ENCODE results near the gene EMC9.

EMC9 gene

DNA sequence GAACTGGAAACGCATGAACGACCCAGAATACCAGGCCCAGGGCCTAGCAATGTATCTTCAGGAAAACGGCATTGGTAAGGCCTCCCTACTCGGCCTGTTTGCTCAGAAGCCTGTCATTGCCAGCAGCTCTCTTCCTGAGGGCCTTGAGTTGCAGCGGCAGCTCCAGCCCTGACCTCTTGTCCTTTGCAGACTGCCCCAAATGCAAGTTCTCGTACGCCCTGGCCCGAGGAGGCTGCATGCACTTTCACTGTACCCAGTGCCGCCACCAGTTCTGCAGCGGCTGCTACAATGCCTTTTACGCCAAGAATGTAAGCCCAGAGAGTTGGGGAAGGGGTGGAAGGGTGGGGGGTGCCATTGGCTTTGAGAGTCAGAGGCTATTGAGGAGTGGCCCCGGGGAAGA, 15.9 kb upstream of the EMC9 start:
- no peak for DNase-seq (ENCODE audit: low read depth, low spot score)

DNA sequence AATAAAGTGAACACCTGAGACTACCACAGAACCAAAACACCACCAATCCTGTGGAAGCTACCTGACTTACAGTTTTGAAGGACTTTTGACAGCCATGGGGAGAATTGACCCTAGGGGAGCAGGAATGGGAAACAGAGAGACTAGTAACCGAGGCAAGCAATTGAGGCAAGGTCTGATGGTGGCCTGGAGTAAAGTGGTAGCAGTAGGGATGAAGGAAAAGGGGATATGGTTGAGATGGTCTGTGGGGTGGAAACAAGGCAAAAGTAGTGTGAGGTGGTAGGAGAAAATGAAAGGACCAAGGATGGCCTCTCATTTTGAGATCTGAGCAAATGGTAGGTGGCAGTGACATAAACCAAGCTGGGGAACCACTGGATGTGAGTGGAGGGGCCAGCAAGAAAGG, 15.4 kb upstream of the EMC9 start:
- no peak for DNase-seq (ENCODE audit: low read depth, low spot score)
- in situ Hi-C loops (cut with HindIII; ENCODE audit: low sequenced_read_pairs) = no loop called here
- no peak overlapping the region for H3K4me3 ChIP-seq (ENCODE audit: low read depth, low read length)
- TF ChIP-seq, protein P1, sequence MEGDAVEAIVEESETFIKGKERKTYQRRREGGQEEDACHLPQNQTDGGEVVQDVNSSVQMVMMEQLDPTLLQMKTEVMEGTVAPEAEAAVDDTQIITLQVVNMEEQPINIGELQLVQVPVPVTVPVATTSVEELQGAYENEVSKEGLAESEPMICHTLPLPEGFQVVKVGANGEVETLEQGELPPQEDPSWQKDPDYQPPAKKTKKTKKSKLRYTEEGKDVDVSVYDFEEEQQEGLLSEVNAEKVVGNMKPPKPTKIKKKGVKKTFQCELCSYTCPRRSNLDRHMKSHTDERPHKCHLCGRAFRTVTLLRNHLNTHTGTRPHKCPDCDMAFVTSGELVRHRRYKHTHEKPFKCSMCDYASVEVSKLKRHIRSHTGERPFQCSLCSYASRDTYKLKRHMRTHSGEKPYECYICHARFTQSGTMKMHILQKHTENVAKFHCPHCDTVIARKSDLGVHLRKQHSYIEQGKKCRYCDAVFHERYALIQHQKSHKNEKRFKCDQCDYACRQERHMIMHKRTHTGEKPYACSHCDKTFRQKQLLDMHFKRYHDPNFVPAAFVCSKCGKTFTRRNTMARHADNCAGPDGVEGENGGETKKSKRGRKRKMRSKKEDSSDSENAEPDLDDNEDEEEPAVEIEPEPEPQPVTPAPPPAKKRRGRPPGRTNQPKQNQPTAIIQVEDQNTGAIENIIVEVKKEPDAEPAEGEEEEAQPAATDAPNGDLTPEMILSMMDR (IDR thresholded peaks at IDR 0.05; ENCODE audit: low read depth, low read length) = no peak

More for the DNA sequence above, 15.9 kb upstream of the EMC9 start:
- in situ Hi-C loops (cut with HindIII; ENCODE audit: low sequenced_read_pairs) = no loop called here
- H3K4me3 ChIP-seq (ENCODE audit: low read depth, low read length) = no peak overlapping the region
- TF ChIP-seq, protein P1 (IDR thresholded peaks at IDR 0.05; ENCODE audit: low read depth, low read length) = no peak

GRCh38 chr14:24155100-24155499, 13.7 kb upstream of the EMC9 start:
- TF ChIP-seq, protein P1 (IDR thresholded peaks at IDR 0.05; ENCODE audit: low read depth, low read length) = no peak
- H3K4me3 ChIP-seq (ENCODE audit: low read depth, low read length) = no peak overlapping the region
- no peak for DNase-seq (ENCODE audit: low read depth, low spot score)
- in situ Hi-C loops (cut with HindIII; ENCODE audit: low sequenced_read_pairs) = no loop called here

DNA sequence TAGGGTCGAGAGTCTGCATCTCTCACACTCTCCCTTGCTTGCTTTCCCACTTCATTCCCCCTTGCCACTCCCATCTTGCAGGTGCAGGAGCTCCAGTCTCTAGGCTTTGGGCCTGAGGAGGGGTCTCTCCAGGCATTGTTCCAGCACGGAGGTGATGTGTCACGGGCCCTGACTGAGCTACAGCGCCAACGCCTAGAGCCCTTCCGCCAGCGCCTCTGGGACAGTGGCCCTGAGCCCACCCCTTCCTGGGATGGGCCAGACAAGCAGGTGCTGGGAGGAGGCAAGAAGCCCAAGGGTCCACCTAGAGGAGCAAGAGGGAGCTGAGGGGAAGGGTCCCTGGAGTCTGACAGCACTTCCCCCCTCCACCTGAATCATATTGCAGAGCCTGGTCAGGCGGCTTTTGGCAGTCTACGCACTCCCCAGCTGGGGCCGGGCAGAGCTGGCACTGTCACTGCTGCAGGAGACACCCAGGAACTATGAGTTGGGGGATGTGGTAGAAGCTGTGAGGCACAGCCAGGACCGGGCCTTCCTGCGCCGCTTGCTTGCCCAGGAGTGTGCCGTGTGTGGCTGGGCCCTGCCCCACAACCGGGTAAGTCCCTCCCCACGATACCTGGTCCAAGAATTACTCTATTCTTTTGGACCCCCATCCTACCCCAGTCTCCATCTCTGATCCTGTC, 10.2 kb upstream of the EMC9 start:
- TF ChIP-seq, protein P1 (IDR thresholded peaks at IDR 0.05; ENCODE audit: low read depth, low read length) = no peak
- no peak overlapping the region for H3K4me3 ChIP-seq (ENCODE audit: low read depth, low read length)
- in situ Hi-C loops (cut with HindIII; ENCODE audit: low sequenced_read_pairs) = no loop called here
- DNase-seq (ENCODE audit: low read depth, low spot score) = no peak

DNA sequence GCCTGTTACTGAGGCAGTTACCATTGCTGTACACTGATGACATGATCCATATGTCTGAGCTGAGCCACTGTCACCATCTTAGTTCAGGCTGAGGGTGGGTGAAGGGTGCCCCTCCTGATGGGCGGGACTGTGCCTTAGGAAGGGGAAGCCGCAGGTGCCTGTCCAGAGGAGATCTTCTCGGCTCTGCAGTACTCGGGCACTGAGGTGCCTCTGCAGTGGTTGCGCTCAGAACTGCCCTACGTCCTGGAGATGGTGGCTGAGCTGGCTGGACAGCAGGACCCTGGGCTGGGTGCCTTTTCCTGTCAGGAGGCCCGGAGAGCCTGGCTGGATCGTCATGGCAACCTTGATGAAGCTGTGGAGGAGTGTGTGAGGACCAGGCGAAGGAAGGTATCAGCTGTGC, 9.6 kb upstream of the EMC9 start:
- no peak overlapping the region for H3K4me3 ChIP-seq (ENCODE audit: low read depth, low read length)
- DNase-seq (ENCODE audit: low read depth, low spot score) = no peak
- TF ChIP-seq, protein P1 (IDR thresholded peaks at IDR 0.05; ENCODE audit: low read depth, low read length) = no peak
- in situ Hi-C loops (cut with HindIII; ENCODE audit: low sequenced_read_pairs) = no loop called here

DNA sequence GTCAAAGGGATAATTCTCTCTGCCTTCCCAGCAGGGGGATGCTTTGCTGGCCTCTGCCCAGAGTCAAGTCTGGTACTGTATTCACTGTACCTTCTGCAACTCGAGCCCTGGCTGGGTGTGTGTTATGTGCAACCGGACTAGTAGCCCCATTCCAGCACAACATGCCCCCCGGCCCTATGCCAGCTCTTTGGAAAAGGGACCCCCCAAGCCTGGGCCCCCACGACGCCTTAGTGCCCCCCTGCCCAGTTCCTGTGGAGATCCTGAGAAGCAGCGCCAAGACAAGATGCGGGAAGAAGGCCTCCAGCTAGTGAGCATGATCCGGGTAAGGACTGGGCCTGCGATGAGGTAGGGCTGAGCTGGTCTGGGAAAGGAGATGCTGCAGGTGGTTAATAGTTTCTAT, 9.2 kb upstream of the EMC9 start:
- TF ChIP-seq, protein P1 (IDR thresholded peaks at IDR 0.05; ENCODE audit: low read depth, low read length) = no peak
- no peak for DNase-seq (ENCODE audit: low read depth, low spot score)
- no peak overlapping the region for H3K4me3 ChIP-seq (ENCODE audit: low read depth, low read length)
- in situ Hi-C loops (cut with HindIII; ENCODE audit: low sequenced_read_pairs) = no loop called here
